HTERT RPE-1 (cell line): ENCODE data around the gene GRAMD2A.
"Not testable (repeated sequence)": the region's sequence is repeated elsewhere in the genome, so short reads cannot be mapped to it uniquely, and the experiment has no call there.

Source experiments
- in situ Hi-C: fragments of 300-500 bp; cut with MboI; formaldehyde crosslinking; loops from 4 replicates; pipeline ENCODE4 v1.14.3; 2020; ENCODE audit warnings: low sequenced_read_pairs

GRAMD2A gene

GRCh38 chr15:72189250-72189902, 8.2 kb downstream of the GRAMD2A start:
- in situ Hi-C loops = no loop called here

- in situ Hi-C loops = no loop called here
Measured at GRCh38 chr15:72184165-72184811, 13.3 kb downstream of the GRAMD2A start.

GRCh38 chr15:72183781-72184164, 13.8 kb downstream of the GRAMD2A start:
- in situ Hi-C loops = no loop called here

DNA sequence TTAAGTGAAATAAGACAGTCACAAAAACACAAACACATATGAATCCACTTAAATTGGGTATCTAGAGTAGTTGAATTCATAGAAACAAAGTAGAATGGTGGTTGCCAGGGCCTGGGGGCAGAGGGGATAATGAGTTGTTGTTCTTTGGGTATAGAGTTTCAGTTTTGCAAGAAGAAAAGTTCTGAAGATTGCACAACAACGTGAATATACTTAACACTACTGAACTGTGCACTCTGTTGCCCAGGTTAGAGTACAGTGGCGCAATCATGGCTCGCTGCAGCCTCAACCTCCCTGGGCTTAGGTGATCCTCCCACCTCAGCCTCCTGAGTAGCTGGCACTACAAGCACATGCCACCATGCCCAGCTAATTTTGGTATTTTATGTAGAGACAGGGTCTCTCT, 14.9 kb downstream of the GRAMD2A start:
- in situ Hi-C loops = no loop called here

DNA sequence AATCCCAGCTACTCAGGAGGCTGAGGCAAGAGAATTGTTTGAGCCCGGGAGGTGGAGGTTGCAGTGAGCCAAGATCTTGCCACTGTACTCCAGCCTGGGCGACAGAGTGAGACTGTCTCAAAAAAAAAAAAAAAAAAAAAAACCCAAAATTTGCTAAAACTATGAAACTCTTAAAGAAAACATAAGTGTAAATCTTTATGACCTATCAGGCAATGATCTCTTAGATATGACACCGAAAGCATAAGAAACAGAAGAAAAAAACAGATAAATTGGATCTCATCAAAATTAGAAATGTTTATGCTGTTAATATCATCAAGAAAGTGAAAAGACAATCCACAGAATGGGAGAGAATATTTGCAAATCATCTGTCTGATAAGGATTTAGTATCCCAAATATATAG, 15.3 kb downstream of the GRAMD2A start:
- in situ Hi-C loops = no loop called here

GRCh38 chr15:72180761-72181324, 16.7 kb downstream of the GRAMD2A start:
- in situ Hi-C loops = no loop called here

- in situ Hi-C loops = no loop called here
Measured at GRCh38 chr15:72179950-72180581, 17.5 kb downstream of the GRAMD2A start.

- in situ Hi-C loops = no loop called here
Measured at GRCh38 chr15:72178976-72179585, 18.5 kb downstream of the GRAMD2A start.

DNA sequence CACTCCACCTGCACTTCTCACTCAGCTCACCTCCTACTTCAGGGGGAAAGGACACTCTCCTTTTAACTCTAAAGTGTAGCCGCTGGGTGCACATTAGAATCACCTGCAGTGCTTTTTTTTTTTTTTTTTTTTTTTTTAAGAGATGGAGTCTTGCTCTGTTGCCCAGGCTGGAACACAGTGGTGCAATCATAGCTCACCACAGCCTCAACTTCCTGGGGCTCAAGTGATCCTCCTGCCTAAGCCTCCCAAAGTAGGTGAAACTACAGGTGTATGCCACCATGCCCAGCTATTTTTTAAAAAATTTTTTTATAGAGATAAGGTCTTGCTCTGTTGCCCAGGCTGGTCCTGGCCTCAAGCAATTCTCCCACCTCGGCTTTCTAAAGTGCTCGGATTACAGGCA, 20.8 kb downstream of the GRAMD2A start:
- in situ Hi-C loops = no loop called here

GRCh38 chr15:72176159-72176558, 21.4 kb downstream of the GRAMD2A start:
- in situ Hi-C loops = no loop called here

DNA sequence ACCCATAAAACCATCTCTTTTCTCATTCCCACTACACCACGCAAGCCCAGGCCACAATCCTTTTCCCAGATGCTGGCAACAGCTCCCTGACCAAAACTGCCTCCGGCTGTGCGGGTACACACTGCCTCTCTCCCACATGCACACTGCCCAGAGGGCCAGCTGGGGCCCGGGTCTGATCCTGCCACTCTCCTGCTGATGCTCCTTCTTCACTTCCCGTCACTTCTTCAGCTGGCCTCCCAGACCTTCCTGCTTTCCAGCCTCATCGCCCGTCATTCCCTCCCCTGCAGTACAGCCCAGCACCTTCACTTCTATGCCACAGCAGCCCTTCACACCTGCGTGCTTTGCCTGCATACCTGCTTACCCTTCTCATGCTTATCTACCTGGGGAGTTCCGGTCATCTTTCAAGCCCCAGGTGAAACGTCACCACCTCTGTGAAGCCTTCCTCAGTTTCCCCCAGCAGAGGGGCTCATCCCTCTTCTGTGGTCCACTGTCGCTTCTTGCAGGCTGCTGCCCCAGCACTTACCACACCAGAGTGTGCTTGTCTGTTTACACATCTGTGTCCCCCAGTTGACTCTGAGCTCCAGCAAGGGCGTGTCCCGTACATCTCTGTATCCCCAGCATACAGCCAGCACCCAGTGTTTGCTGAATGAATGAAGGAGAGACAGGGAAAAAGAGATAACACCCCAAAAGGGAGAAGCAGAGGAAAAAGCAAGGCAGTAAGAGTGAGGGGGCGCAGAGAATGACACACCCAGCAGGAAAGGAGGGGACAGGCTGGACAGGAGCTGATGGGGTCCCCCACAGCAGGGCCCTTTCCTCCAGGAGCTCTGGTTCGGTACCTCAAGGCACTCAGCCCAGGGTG, 22.2 kb downstream of the GRAMD2A start:
- in situ Hi-C loops = no loop called here

DNA sequence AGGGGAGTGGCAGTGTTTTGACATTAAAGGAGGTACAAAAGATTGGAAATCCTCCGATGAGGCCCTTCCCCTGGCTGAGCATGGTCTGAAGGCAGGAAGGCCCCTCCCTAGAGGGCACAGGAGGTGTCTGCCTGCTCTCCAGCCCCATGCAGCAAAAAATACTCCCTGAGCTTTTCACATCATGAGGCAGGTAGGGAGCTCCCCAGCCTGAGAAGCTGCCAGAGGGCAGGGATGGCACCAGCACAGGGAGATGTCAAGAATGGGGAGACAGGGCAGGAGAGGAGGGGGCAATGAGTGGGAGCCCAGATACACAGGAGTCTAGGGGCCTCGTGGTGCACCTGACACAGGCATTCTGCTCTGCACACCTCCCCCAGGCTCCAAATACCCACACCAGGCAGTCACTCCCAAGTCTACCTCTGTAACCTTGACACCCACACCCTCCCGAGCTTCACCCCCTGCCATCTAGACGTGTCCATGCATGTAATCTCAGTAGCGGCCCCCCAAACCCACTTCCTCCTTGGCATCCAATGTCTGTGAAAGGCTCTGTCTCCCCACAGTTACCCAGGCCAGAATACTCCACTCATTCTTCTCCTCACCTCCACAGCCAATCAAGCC, 22.9 kb downstream of the GRAMD2A start:
- in situ Hi-C loops = no loop called here

GRCh38 chr15:72173864-72174550, 23.6 kb downstream of the GRAMD2A start:
- in situ Hi-C loops = no loop called here

- in situ Hi-C loops = no loop called here
Measured at GRCh38 chr15:72173401-72173800, 24.2 kb downstream of the GRAMD2A start.

GRCh38 chr15:72172796-72173195, 24.8 kb downstream of the GRAMD2A start:
- in situ Hi-C loops = no loop called here

DNA sequence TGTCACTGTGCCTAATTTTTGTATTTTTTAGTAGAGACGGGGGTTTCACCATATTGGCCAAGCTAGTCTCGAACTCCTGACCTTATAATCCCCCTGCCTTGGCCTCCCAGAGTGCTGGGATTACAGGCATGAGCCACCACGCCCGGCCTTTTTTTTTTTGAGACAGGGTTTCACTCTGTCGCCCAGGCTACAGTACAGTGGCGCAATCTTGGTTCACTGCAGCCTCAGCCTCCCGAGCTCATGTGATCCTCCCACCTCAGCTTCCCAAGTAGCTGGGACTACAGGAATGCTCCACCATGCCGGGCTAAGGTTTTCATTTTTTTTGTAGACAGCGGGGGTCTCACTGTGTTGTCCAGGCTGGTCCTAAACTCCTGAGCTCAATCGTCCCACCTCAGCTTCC, 25.6 kb downstream of the GRAMD2A start:
- in situ Hi-C loops = not testable (repeated sequence)

GRCh38 chr15:72170691-72171090, 26.9 kb downstream of the GRAMD2A start:
- in situ Hi-C loops = no loop called here

DNA sequence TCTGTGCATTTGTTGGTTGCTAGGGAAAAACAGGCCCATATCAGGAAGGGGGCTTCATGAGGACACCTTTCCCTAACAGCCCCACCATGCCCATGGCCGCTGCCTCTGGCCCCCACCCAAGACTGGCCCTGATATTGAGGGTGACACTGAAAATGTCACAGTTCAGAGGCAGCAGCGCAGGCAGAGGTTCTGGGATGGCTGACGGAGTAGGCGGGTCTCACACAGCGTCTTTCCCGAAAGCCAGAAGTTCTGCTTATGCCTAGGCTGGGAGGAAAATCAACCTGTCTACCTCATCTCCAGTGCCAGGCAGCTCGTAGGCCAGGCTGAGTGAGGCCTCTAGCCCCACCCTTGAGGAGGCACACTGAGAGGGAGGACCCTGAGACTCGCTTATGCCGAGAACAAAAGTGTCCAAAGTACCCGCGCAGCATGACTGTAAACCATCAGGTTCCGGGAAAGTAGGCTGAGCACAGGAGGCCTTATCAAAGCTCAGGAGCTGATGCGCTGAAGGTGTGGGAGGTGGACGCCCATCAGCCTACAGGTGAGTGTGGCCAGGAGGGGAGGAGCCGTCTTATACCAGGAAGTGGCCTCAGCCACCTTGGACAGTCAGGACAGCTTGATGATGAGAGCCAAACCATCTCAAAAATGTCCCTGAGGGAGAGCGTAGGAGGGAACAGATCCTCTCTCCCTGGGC, 27.5 kb downstream of the GRAMD2A start:
- in situ Hi-C loops = no loop called here
